HEK293 (cell line): ENCODE data around the gene MEI1.

ENCODE experiments used
- CTCF ChIA-PET: fragments of 350-600 bp; formaldehyde crosslinking; extraction: SDS; loops from one replicate; lab custom pipeline; 2021; ENCODE audit warnings: antibody characterized with exemption; lab: Yijun Ruan, JAX
- POLR2A ChIA-PET: fragments of 300-600 bp; formaldehyde crosslinking; extraction: SDS; loops from one replicate; lab custom pipeline; 2020; ENCODE audit warnings: antibody characterized with exemption, inconsistent platforms; lab: Yijun Ruan, JAX
- H3K27ac ChIP-seq: fragments of 200-500 bp; sonication (Bioruptor generic); 2 replicates; pipeline ENCODE4 v1.5.1; 2014; ENCODE audit warnings: low read depth, low read length, control low read depth, inconsistent platforms; ENCODE audit errors: extremely low read depth
- H3K36me3 ChIP-seq, 2 experiments: fragments of 200-500 bp in 1 of 2; sonication (Bioruptor generic) in 1 of 2; 1 replicate in 1 of 2; 2 replicates in 1 of 2; pipeline ENCODE4 v1.5.1; 2014 to 2017; ENCODE audit warnings: inconsistent platforms in 2 of 2, low read length in 2 of 2; ENCODE audit not compliant: control insufficient read depth in 2 of 2, insufficient read depth in 1 of 2
- H3K4me1 ChIP-seq: fragments of 200-500 bp; sonication (Bioruptor generic); 2 replicates; pipeline ENCODE4 v1.5.1; 2014; ENCODE audit warnings: mild to moderate bottlenecking, low read length, inconsistent platforms; ENCODE audit not compliant: control insufficient read depth, insufficient read depth
- H3K4me3 ChIP-seq: 2 replicates; pipeline ENCODE4 v1.5.1; 2011; ENCODE audit warnings: low read depth, mild to moderate bottlenecking, control low read depth, low read length, moderate library complexity
- H3K9me3 ChIP-seq: fragments of 200-500 bp; sonication (Bioruptor generic); 2 replicates; pipeline ENCODE4 v1.5.1; 2014; ENCODE audit warnings: low read depth, low read length, inconsistent platforms; ENCODE audit not compliant: control insufficient read depth, insufficient read depth
- GFI1B ChIP-seq: fragments of 450-650 bp; formaldehyde crosslinking; IDR thresholded peaks from 2 replicates; pipeline ENCODE4 v1.5.1; 2016; ENCODE audit warnings: missing biosample characterization, missing genetic modification characterization
- GLI2 ChIP-seq: fragments of 450-650 bp; formaldehyde crosslinking; IDR thresholded peaks from 2 replicates; pipeline ENCODE4; 2017; ENCODE audit warnings: missing biosample characterization, missing genetic modification characterization, low read depth, borderline replicate concordance
- HIC1 ChIP-seq: fragments of 450-650 bp; formaldehyde crosslinking; IDR thresholded peaks from 2 replicates; pipeline ENCODE4 v1.5.1; 2016; ENCODE audit warnings: missing biosample characterization, missing genetic modification characterization
- PRDM1 ChIP-seq: fragments of 450-650 bp; formaldehyde crosslinking; IDR thresholded peaks from 2 replicates; pipeline ENCODE4; 2016; ENCODE audit warnings: missing biosample characterization, missing genetic modification characterization
- TSHZ1 ChIP-seq: fragments of 450-650 bp; formaldehyde crosslinking; IDR thresholded peaks from 2 replicates; pipeline ENCODE4 v1.5.1; 2016; ENCODE audit warnings: missing biosample characterization, missing genetic modification characterization, borderline replicate concordance
- ZBTB10 ChIP-seq: fragments of 450-650 bp; formaldehyde crosslinking; IDR thresholded peaks from 2 replicates; pipeline ENCODE4 v1.5.1; 2016; ENCODE audit warnings: missing biosample characterization, missing genetic modification characterization
- ZBTB26 ChIP-seq: fragments of 450-650 bp; formaldehyde crosslinking; optimal IDR thresholded peaks from 2 replicates; pipeline ENCODE3; 2016; ENCODE audit warnings: missing biosample characterization, mild to moderate bottlenecking, missing genetic modification characterization
- ZBTB48 ChIP-seq: fragments of 450-650 bp; formaldehyde crosslinking; IDR thresholded peaks from 2 replicates; pipeline ENCODE4 v1.5.1; 2016; ENCODE audit warnings: missing biosample characterization, missing genetic modification characterization
- ZFP69B ChIP-seq: fragments of 450-650 bp; formaldehyde crosslinking; IDR thresholded peaks from 2 replicates; pipeline ENCODE4 v1.5.1; 2016; ENCODE audit warnings: missing biosample characterization, missing genetic modification characterization
- ZNF174 ChIP-seq: fragments of 450-650 bp; formaldehyde crosslinking; IDR thresholded peaks from 2 replicates; pipeline ENCODE4 v1.5.0; 2017; ENCODE audit warnings: missing biosample characterization, mild to moderate bottlenecking, missing genetic modification characterization
- ZNF266 ChIP-seq: fragments of 450-650 bp; formaldehyde crosslinking; IDR thresholded peaks from 2 replicates; pipeline ENCODE4 v1.5.1; 2016; ENCODE audit warnings: missing biosample characterization, missing genetic modification characterization, low read depth
- ZNF335 ChIP-seq: fragments of 450-650 bp; formaldehyde crosslinking; conservative IDR thresholded peaks from 2 replicates; pipeline ENCODE4 v1.5.1; 2016; ENCODE audit warnings: missing biosample characterization, missing genetic modification characterization
- ZNF394 ChIP-seq: fragments of 450-650 bp; formaldehyde crosslinking; IDR thresholded peaks from 2 replicates; pipeline ENCODE4 v1.5.1; 2016; ENCODE audit warnings: missing biosample characterization, missing genetic modification characterization, mild to moderate bottlenecking, moderate library complexity, borderline replicate concordance
- ZNF426 ChIP-seq: fragments of 450-650 bp; formaldehyde crosslinking; IDR thresholded peaks from 2 replicates; pipeline ENCODE4 v1.5.1; 2017; ENCODE audit warnings: missing biosample characterization, missing genetic modification characterization, mild to moderate bottlenecking, inconsistent platforms, moderate library complexity
- ZNF473 ChIP-seq: fragments of 450-650 bp; formaldehyde crosslinking; IDR thresholded peaks from 2 replicates; pipeline ENCODE4 v1.5.1; 2017; ENCODE audit warnings: missing biosample characterization, missing genetic modification characterization
- TF ChIP-seq, protein P1 (sequence below): fragments of 450-650 bp; formaldehyde crosslinking; IDR thresholded peaks from 2 replicates; pipeline ENCODE4 v1.5.1; 2017; ENCODE audit warnings: missing biosample characterization, missing genetic modification characterization
- TF ChIP-seq, protein P2 (sequence below): fragments of 450-650 bp; formaldehyde crosslinking; IDR thresholded peaks from 2 replicates; pipeline ENCODE4 v1.5.1; 2016; ENCODE audit warnings: missing biosample characterization, missing genetic modification characterization
- TF ChIP-seq, protein P3 (sequence below): fragments of 450-650 bp; formaldehyde crosslinking; IDR thresholded peaks from 2 replicates; pipeline ENCODE4 v1.5.1; 2016; ENCODE audit warnings: missing biosample characterization, missing genetic modification characterization
- TF ChIP-seq, protein P4 (sequence below): fragments of 450-650 bp; formaldehyde crosslinking; IDR thresholded peaks from 2 replicates; pipeline ENCODE4 v1.5.1; 2016; ENCODE audit warnings: missing biosample characterization, missing genetic modification characterization

The MEI1 gene

DNA sequence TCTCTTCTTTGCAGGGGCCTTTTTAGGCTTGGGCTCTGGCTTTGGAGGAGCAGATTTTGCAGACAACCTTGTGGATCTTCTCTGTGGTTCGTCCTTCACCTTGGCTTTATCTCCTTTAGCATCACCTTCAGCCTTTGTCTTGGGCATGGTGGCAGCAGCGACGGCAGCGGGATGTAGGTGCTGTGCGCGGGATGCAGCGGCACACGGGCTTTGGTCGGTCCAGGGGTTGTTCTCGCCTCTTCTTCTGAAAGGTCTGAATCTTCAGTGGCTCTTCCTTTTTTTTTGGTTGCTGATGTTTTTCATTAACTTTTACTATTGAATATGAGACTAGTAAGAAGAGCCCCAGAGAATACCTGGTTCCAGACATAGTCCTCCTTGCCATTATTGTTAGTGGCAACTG lies 10.0 kb downstream of the MEI1 start:
- Histone ChIP-seq H3K4me1 (0 out of 2 replicates have a peak, but pooled peaks cover 2% of the 10 kb centered on the region), H3K4me3 (no peak overlapping the region), H3K27ac (no peak overlapping the region), H3K9me3 (no peaks in the 10 kb centered on the region), H3K36me3 (no peaks in the 10 kb centered on the region)
- CTCF ChIA-PET = interaction anchor here (0.5 to 1.5 kb wide), 3 partner anchors 12 to 166 kb away, joined by 3 to 12 read pairs (median 8); no protein-coding TSS in a partner anchor
- POLR2A ChIA-PET = no interaction called here
- TF ChIP-seq ZNF266 (no peak), PRDM1 (tag by site-specific recombination) (no peak), ZNF174 (no peak), GLI2 (tag by site-specific recombination) (no peak), ZNF473 (tag by site-specific recombination) (no peak), ZNF394 (tag by site-specific recombination) (no peak), ZNF426 (no peak), ZBTB26 (no peak)
- TF ChIP-seq, protein P1, sequence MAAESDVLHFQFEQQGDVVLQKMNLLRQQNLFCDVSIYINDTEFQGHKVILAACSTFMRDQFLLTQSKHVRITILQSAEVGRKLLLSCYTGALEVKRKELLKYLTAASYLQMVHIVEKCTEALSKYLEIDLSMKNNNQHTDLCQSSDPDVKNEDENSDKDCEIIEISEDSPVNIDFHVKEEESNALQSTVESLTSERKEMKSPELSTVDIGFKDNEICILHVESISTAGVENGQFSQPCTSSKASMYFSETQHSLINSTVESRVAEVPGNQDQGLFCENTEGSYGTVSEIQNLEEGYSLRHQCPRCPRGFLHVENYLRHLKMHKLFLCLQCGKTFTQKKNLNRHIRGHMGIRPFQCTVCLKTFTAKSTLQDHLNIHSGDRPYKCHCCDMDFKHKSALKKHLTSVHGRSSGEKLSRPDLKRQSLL = no peak

DNA sequence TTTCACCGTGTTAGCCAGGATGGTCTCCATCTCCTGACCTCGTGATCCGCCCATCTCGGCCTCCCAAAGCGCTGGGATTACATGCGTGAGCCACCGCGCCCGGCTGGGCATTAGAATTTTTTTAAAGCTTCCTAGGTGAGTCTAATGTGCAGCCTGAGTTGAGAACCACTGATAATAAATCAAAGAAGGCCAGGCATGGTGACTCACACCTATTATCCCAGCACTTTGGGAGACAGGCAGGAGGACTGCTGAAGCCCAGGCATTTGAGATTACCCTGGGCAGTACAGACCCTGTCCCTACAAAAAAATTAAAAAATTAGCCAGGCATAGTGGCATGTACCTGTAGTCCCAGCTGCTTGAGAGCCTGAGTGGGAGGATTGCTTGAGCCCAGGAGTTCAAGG lies 13.7 kb downstream of the MEI1 start:
- ChIA-PET CTCF (interaction anchor here (0.6 to 4.0 kb wide), 4 partner anchors 10 to 206 kb away, joined by 3 to 41 read pairs (median 4); partner anchors contain the start of gene MEI1), POLR2A (no interaction called here)
- no peak overlapping the region for H3K27ac ChIP-seq
- no peaks in the 10 kb centered on the region for H3K9me3 ChIP-seq
- no peak overlapping the region for H3K4me3 ChIP-seq
- no peaks in the 10 kb centered on the region for H3K36me3 ChIP-seq
- H3K4me1 ChIP-seq = 0 out of 2 replicates have a peak, but pooled peaks cover 2% of the 10 kb centered on the region
- TF ChIP-seq HIC1 (tag by site-specific recombination) (no peak), ZBTB10 (tag by site-specific recombination) (no peak), TSHZ1 (tag by site-specific recombination) (peak; percentile 32; the same call in 1 of the 2 replicates), GFI1B (tag by site-specific recombination) (no peak), ZNF335 (tag by site-specific recombination) (peak; percentile 50), ZFP69B (tag by site-specific recombination) (no peak), ZBTB48 (tag by site-specific recombination) (no peak)
- TF ChIP-seq, protein P2, sequence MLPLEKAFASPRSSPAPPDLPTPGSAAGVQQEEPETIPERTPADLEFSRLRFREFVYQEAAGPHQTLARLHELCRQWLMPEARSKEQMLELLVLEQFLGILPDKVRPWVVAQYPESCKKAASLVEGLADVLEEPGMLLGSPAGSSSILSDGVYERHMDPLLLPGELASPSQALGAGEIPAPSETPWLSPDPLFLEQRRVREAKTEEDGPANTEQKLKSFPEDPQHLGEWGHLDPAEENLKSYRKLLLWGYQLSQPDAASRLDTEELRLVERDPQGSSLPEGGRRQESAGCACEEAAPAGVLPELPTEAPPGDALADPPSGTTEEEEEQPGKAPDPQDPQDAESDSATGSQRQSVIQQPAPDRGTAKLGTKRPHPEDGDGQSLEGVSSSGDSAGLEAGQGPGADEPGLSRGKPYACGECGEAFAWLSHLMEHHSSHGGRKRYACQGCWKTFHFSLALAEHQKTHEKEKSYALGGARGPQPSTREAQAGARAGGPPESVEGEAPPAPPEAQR (tag by site-specific recombination) = no peak
- TF ChIP-seq, protein P3, sequence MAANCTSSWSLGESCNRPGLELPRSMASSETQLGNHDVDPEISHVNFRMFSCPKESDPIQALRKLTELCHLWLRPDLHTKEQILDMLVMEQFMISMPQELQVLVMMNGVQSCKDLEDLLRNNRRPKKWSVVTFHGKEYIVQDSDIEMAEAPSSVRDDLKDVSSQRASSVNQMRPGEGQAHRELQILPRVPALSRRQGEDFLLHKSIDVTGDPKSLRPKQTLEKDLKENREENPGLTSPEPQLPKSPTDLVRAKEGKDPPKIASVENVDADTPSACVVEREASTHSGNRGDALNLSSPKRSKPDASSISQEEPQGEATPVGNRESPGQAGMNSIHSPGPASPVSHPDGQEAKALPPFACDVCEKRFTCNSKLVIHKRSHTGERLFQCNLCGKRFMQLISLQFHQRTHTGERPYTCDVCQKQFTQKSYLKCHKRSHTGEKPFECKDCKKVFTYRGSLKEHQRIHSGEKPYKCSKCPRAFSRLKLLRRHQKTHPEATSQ (tag by site-specific recombination) = no peak
- TF ChIP-seq, protein P4, sequence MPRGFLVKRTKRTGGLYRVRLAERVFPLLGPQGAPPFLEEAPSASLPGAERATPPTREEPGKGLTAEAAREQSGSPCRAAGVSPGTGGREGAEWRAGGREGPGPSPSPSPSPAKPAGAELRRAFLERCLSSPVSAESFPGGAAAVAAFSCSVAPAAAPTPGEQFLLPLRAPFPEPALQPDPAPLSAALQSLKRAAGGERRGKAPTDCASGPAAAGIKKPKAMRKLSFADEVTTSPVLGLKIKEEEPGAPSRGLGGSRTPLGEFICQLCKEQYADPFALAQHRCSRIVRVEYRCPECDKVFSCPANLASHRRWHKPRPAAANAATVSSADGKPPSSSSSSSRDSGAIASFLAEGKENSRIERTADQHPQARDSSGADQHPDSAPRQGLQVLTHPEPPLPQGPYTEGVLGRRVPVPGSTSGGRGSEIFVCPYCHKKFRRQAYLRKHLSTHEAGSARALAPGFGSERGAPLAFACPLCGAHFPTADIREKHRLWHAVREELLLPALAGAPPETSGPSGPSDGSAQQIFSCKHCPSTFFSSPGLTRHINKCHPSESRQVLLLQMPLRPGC (tag by site-specific recombination) = 0 out of 2 replicates have a peak, but pooled peaks have one; percentile 15
